Progenitor cell of endocrine pancreas (in vitro differentiated cells): ENCODE data around the gene PMS1. TPM values are rescaled to one million over a fixed set of nuclear protein-coding genes. Genes with fewer than 3 reads are reported as not detected.

Experiments
- DNase-seq: peaks from one replicate; pipeline ENCODE4 v3.0.0; 2021; ENCODE audit warnings: low spot score; ENCODE audit not compliant: unreplicated experiment
- H3K27ac Mint-ChIP-seq: 2 replicates; pipeline ENCODE4 v1.8.0; 2021; ENCODE audit warnings: mild to moderate bottlenecking, moderate library complexity, mixed read lengths
- H3K27me3 Mint-ChIP-seq: 2 replicates; pipeline ENCODE4 v1.8.0; 2021; ENCODE audit warnings: mixed read lengths
- H3K36me3 Mint-ChIP-seq: 2 replicates; pipeline ENCODE4 v1.8.0; 2022; ENCODE audit warnings: mixed read lengths; ENCODE audit not compliant: insufficient read depth
- H3K4me1 Mint-ChIP-seq: 2 replicates; pipeline ENCODE4 v1.8.0; 2021; ENCODE audit warnings: low read depth, mixed read lengths
- H3K4me3 Mint-ChIP-seq: 2 replicates; pipeline ENCODE4 v1.8.0; 2021; ENCODE audit warnings: low read depth, mild to moderate bottlenecking, moderate library complexity, mixed read lengths
- H3K9me3 Mint-ChIP-seq: 2 replicates; pipeline ENCODE4 v1.8.0; 2021; ENCODE audit warnings: low read depth, mixed read lengths
- total RNA-seq: library from RNA; stranded (reverse); gene quantifications from 2 replicates; pipeline ENCODE4 v1.2.1, GENCODE V29; 2021
- TF ChIP-seq, protein P1 (sequence below): fragments of 200-600 bp; sonication (generic); IDR thresholded peaks from one replicate; pipeline ENCODE4 v1.5.0; 2021; ENCODE audit warnings: antibody characterized with exemption, mild to moderate bottlenecking; ENCODE audit not compliant: unreplicated experiment

PMS1 gene
- total RNA-seq, 1 donor from 2014 or later: 72.4 TPM

DNA sequence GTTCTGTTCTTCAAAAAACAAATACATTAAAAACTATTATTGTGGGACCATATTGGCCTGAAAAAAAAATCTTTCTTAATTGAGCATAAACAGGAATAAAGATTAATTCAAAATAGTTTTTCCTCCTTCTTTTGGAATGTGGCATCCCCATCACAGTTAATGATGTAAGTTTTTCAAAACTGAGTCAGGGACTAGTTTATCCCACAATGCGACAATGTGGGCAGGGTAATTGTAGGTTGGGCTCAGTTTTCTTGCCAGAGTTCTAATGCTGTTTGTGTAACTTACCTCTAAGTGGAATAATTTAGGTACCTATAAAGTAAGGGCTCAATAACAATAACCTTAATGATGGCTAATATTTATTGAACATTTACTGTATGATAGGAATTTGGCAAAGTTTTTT, 82.0 kb downstream of the PMS1 start:
- no peak overlapping the region for H3K27ac Mint-ChIP-seq
- H3K36me3 Mint-ChIP-seq: peaks cover 26% of the 10 kb centered on the region
- H3K9me3 Mint-ChIP-seq: peaks cover 8% of the 10 kb centered on the region
- no peak overlapping the region for H3K4me3 Mint-ChIP-seq
- no peak for DNase-seq
- TF ChIP-seq, protein P1, sequence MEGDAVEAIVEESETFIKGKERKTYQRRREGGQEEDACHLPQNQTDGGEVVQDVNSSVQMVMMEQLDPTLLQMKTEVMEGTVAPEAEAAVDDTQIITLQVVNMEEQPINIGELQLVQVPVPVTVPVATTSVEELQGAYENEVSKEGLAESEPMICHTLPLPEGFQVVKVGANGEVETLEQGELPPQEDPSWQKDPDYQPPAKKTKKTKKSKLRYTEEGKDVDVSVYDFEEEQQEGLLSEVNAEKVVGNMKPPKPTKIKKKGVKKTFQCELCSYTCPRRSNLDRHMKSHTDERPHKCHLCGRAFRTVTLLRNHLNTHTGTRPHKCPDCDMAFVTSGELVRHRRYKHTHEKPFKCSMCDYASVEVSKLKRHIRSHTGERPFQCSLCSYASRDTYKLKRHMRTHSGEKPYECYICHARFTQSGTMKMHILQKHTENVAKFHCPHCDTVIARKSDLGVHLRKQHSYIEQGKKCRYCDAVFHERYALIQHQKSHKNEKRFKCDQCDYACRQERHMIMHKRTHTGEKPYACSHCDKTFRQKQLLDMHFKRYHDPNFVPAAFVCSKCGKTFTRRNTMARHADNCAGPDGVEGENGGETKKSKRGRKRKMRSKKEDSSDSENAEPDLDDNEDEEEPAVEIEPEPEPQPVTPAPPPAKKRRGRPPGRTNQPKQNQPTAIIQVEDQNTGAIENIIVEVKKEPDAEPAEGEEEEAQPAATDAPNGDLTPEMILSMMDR: no peak
- no peaks in the 10 kb centered on the region for H3K27me3 Mint-ChIP-seq
- peaks cover 5% of the 10 kb centered on the region for H3K4me1 Mint-ChIP-seq

- TF ChIP-seq, protein P1: no peak
- no peak overlapping the region for H3K4me3 Mint-ChIP-seq
- H3K27ac Mint-ChIP-seq: no peak overlapping the region
- no peaks in the 10 kb centered on the region for H3K27me3 Mint-ChIP-seq
- peaks cover 16% of the 10 kb centered on the region for H3K36me3 Mint-ChIP-seq
- no peaks in the 10 kb centered on the region for H3K9me3 Mint-ChIP-seq
- no peak for DNase-seq
- H3K4me1 Mint-ChIP-seq: no peaks in the 10 kb centered on the region
Measured at GRCh38 chr2:189868896-189869295, 84.6 kb downstream of the PMS1 start.

DNA sequence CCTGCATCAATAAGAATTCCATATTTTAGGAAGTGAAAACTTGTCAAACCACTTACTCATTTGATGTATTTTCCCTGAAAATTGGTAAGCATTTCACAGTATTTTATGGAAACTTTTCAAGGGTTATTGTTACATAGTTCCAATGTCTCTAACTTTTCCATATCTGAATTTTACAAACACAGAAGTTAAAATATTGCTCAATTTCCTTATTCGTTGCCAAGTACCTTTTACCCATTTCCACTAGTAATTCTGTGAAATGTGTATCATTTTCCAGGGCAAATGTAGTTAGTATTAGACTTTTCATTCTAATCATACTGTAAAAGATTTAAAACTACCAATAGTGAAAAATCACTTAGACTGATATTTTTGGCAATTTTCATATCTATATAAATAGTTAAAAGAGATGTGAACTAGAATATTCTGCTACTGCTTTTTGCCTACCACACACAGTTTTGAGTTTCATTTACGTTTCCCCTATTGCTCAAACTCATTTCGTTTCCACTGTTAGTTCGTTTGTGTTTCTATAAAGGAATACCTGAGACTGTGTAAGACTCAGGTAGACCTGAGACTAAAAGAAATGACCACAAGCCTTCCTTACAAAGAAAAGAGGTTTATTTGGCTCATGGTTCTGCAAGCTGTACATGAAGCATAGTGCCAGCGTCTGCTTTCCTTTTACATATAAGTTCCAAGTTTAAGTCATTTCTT, 86.3 kb downstream of the PMS1 start:
- TF ChIP-seq, protein P1: no peak
- Mint-ChIP-seq H3K4me1 (no peaks in the 10 kb centered on the region), H3K27me3 (no peaks in the 10 kb centered on the region), H3K27ac (no peak overlapping the region), H3K9me3 (no peaks in the 10 kb centered on the region), H3K4me3 (no peak overlapping the region), H3K36me3 (peaks cover 23% of the 10 kb centered on the region)
- no peak for DNase-seq

- TF ChIP-seq, protein P1: no peak
- Mint-ChIP-seq H3K27ac (no peak overlapping the region), H3K27me3 (no peaks in the 10 kb centered on the region), H3K36me3 (peaks cover 33% of the 10 kb centered on the region), H3K4me3 (no peak overlapping the region), H3K9me3 (no peaks in the 10 kb centered on the region), H3K4me1 (no peaks in the 10 kb centered on the region)
- DNase-seq: no peak
Measured at GRCh38 chr2:189873696-189874095, 89.4 kb downstream of the PMS1 start.

DNA sequence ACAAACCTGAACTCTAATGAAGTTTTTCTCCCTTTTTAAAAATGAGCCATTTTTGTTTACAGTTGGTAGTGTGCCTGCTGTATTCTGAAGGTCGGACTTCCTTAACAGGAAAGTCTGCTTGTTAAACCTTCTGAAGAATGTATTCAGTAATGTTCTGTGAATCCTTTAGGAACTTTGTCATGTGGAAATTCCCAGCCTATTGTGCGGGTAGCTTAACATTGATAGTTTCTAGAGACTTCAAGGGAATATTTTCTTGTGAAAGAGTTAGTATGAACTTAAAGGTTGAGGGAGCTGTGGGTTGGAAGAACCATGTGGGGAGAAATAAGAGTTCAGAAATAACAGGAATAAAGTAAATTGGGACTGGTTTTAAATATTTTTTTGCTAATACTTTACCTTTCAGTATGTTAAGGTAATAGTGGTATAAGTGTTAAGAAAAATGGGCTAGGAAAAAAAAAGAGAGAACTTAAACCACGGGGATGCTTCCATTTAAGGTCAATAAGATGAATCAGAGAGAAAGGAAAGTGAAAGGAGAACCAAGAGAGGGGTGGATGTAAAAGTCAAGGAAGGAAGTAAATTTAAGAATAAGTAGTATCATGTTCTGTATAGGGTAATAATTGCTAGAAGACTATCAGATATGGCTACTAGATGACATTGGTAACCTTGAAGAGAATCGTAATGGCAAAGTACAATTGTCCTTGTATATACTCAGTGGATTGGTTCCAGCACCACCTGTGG, 90.5 kb downstream of the PMS1 start:
- Mint-ChIP-seq H3K4me1 (no peaks in the 10 kb centered on the region), H3K36me3 (peaks cover 33% of the 10 kb centered on the region), H3K4me3 (no peak overlapping the region), H3K27me3 (no peaks in the 10 kb centered on the region), H3K27ac (peak overlapping the region; percentile 14), H3K9me3 (no peaks in the 10 kb centered on the region)
- TF ChIP-seq, protein P1: no peak
- DNase-seq: no peak
